GM18526 (cell line): Measurements from ENCODE around the gene LMAN1.

Source experiments
- POLR2A ChIP-seq: IDR thresholded peaks from 3 replicates; pipeline ENCODE4 v1.6.1; 2011; ENCODE audit not compliant: insufficient read length; ENCODE audit errors: extremely low read depth

LMAN1 gene, protein sequence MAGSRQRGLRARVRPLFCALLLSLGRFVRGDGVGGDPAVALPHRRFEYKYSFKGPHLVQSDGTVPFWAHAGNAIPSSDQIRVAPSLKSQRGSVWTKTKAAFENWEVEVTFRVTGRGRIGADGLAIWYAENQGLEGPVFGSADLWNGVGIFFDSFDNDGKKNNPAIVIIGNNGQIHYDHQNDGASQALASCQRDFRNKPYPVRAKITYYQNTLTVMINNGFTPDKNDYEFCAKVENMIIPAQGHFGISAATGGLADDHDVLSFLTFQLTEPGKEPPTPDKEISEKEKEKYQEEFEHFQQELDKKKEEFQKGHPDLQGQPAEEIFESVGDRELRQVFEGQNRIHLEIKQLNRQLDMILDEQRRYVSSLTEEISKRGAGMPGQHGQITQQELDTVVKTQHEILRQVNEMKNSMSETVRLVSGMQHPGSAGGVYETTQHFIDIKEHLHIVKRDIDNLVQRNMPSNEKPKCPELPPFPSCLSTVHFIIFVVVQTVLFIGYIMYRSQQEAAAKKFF

GRCh38 chr18:59358712-59359575 lies at the start of gene LMAN1:
Gene LMAN1 (minus strand): TSS chr18:59359265. CDS start chr18:59359244, 21 bp downstream.
- TF ChIP-seq POLR2A, result peak; percentile 85

DNA sequence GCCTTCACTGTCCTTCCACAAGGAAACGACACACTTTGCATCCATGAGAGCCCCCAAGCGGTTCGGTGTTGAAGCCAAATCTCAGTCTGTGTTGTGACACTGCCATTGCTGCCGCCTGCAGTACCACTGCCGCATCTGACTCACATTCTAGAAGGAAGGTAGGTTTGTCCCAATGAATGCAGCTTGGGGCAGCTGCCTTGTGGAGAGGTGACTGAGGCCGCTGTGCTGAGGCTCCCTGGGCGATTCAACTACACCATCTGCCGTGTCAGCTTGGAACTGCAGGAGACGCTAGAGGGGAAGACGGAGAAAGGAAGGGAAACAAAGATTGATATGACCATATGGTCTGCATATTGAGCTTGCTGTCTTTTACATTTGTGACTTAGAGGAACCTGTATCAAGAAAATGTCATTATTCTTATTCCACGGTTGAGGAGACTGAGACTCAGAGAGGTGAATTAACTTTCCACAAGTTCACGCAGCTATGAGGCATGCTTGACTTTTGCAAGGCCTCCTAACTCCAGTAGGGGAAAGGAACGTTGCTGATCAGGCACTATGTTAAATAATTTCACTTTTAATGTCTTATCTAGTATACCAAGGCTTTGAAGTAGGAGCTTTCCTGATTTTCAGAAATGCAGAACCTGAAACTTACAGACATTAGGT lies 43.5 kb upstream of the LMAN1 start:
- no peak for TF ChIP-seq POLR2A

GRCh38 chr18:59400407-59400806 lies 41.3 kb upstream of the LMAN1 start:
- no peak for TF ChIP-seq POLR2A

GRCh38 chr18:59395226-59396175 lies 36.4 kb upstream of the LMAN1 start:
- TF ChIP-seq POLR2A, result no peak

DNA sequence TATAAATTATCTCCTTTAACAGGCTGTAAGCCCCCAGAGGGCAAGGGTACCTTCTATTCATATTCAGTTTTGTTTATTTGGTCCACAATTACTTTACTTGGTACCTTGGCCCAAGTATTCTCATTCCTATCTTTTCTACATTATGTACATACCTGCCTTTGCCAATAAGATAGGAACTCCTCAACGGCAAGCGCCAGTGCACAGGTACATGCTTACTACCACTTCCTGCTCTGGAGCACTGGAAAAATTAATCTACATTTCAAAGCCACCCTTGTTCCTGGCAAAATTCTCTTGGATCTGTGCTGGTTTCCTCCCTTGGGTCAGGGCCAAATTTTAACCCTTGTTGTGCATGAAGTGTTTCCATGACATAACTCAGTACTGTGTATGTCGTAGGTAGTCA lies 34.3 kb upstream of the LMAN1 start:
- no peak for TF ChIP-seq POLR2A

GRCh38 chr18:59388817-59389216 lies 29.8 kb upstream of the LMAN1 start:
- TF ChIP-seq POLR2A, result no peak

- no peak for TF ChIP-seq POLR2A
These were observed 28.9 kb upstream of the LMAN1 start for GRCh38 chr18:59387687-59388565.

GRCh38 chr18:59386909-59387686 lies 28.0 kb upstream of the LMAN1 start:
- TF ChIP-seq POLR2A, result no peak

DNA sequence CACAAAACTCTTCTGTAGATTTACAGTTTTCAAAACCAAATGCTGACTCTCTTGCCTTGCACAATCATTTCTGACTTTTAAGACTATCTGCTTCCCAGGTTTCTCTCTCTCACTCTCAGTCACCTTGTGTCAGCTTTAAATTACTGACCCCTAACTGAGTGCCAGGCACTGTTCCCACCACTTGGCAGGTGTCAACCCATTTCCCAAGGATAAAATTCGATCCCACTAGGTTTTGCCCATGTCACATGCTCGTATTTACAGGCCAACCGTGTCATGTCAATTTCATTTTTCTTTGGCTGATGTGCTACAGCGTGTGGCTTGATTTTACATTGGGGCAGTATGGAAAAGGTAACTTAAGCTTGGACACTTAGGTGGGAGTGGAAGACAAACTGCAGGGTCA lies 26.1 kb upstream of the LMAN1 start:
- no peak for TF ChIP-seq POLR2A

- no peak for TF ChIP-seq POLR2A
These were observed 24.8 kb upstream of the LMAN1 start for GRCh38 chr18:59383851-59384250.

GRCh38 chr18:59382383-59382782 lies 23.3 kb upstream of the LMAN1 start:
- no peak for TF ChIP-seq POLR2A

DNA sequence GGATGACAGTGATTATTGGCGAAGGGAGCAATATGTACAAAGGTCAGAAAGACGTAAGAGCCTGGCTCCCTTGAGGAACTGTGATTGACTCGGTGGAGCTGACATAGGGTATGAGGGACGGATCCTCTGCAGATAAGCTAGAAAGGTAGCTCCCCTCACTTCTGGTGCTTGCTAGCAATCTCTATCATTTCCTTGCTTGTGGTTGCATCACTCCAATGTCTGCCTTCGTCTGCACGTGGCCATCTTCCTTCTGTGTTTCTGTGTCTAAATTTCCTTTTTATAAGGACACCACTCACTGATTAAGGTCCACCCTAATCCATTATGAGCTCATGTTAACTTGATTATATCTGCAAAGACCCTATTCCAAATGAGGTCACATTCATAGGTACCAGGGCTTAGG lies 22.9 kb upstream of the LMAN1 start:
- TF ChIP-seq POLR2A, result no peak

DNA sequence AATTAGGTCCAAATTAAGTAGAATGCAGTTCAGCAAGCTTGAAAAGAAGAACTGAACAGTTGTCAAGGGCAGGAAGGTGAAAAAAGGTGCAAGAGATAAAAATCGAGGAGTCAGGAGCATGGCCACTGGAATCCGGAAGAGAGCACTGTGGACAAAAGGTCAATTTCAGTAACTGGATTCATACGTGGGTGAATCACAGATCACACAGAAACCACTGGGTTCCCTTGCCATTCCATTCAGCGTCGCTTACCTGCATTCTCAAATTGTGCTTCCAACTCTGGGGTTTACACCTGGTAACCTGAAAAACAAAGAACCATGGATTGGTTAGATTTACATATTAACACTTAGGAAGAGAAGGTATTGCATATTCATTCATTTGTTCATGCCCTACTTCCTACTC lies 21.6 kb upstream of the LMAN1 start:
- no peak for TF ChIP-seq POLR2A
